WI38 (cell line): Measurements from ENCODE around the gene PRR35.
A peak's percentile ranks its signal among the peaks of the same experiment; 100 is the strongest.

ENCODE experiments used
- H3K4me3 ChIP-seq: 2 replicates; pipeline ENCODE4 v1.5.1; 2011; ENCODE audit warnings: low read depth, mild to moderate bottlenecking, control low read depth, low read length
- TF ChIP-seq, protein P1 (sequence below): IDR thresholded peaks from 2 replicates; pipeline ENCODE4 v1.5.1; 2012; ENCODE audit warnings: low read depth, mild to moderate bottlenecking, control low read depth, low read length

The PRR35 gene

DNA sequence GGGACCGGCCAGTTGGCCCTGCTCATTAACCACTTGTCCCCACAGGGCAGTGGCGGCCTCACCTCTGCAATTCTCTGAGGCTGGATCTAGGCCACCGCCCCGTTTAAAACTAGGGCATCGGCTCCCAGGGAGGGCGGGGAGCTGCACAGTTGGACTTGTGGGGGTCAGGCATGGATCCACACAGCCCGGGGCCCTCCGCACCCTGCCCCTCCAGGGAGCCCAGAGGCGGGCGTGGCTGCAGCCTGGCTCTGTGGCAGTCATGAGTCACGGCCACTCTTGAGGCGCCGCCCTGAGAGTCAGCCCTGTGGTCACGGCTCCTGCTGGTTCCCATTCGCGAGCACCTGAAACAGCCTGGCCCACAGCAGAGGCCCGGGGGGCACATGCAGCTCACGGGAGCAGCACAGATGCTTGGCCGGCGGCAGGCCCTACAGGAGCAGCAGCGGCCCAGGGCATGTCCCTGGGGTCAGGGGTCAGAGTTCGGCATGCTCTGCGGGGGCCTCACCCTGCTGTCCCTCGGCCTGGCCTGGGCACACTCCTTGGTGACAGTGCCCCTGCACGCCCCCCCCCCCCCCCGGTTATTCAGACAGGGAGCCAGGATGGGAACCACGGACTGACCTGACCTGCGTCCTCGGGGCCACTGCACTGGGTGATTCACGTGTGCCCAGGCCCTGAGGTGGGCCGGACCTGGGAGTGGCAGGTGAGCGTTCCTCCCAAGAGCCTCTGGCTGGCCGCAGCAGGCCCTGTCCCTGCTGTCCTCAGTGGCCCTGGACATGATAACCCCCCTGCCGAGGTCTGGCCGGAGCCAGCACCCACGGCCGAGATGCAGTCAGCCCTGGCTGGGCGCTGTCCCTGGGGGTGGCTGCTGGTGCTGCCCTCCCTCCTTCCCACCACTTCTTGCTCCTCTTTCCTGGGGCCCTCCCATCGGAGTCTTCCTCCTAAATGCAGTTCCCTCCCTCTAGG is 24.5 kb upstream of the PRR35 start:
- no peak overlapping the region for H3K4me3 ChIP-seq
- TF ChIP-seq, protein P1, sequence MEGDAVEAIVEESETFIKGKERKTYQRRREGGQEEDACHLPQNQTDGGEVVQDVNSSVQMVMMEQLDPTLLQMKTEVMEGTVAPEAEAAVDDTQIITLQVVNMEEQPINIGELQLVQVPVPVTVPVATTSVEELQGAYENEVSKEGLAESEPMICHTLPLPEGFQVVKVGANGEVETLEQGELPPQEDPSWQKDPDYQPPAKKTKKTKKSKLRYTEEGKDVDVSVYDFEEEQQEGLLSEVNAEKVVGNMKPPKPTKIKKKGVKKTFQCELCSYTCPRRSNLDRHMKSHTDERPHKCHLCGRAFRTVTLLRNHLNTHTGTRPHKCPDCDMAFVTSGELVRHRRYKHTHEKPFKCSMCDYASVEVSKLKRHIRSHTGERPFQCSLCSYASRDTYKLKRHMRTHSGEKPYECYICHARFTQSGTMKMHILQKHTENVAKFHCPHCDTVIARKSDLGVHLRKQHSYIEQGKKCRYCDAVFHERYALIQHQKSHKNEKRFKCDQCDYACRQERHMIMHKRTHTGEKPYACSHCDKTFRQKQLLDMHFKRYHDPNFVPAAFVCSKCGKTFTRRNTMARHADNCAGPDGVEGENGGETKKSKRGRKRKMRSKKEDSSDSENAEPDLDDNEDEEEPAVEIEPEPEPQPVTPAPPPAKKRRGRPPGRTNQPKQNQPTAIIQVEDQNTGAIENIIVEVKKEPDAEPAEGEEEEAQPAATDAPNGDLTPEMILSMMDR: no peak

DNA sequence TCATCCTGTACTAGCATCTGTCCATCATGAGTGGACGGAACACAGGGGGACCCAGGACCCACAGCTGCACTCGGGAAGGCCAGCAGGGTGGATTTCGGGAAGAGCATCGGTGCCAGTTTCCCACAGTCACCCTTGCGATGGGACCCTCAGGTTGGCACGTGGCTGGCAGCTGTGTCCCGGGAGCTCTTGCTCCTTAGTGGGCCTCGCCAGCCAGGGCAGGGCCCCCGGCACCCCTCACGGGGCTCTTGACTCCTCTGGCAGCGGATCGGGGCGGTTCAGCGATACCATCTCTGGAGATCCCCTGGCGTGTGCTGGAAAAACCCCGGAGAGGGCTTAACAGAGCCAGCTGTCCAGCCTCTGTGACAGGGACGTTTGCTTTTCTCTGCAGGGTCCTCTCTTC is 23.4 kb upstream of the PRR35 start:
- H3K4me3 ChIP-seq: no peak overlapping the region
- TF ChIP-seq, protein P1: no peak

DNA sequence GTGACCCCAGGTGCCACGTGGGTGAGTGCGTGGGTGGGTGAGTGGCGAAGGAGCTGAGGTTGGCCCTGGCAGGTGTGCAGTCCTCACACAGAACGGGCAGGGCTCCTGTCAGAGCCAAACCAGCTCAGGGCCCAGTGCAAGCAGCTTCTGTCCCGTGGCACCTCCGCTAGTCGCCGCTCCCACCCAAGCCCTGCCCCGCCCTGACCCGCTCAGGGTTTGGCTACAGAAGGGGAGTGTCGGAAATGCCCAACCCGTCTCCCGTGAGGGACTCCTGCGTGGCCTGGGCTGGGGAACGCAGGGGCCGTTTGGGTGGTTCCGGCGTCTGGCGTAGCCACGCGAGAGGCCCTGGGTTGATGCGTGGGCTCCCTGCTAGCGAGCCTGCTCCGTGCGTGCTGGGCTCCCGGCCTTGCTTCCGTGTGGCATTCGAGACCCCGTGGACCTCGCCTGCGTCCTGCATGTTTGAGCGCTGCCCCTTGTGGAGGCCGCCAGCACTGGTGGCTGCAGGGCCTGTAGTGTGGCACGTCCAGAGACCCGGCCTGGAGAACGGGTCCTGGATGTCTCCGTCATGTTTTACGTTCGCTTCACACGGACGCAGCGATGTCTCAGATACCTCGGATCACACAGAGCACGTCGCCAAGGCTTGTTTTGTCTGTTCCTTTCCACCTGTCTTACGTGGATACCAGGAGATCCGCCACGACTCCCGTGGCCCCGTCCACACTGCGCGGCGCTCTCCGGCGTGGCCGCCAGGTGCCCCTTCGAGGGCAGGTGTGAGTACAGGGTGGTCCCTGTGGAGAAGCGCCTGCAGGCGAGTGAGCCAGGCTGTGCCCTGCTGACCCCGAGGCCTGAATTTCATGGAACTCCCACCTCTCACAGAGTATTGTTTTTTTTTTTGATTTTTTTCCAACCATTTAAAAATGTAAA is 22.5 kb upstream of the PRR35 start:
- no peak overlapping the region for H3K4me3 ChIP-seq
- TF ChIP-seq, protein P1: no peak

DNA sequence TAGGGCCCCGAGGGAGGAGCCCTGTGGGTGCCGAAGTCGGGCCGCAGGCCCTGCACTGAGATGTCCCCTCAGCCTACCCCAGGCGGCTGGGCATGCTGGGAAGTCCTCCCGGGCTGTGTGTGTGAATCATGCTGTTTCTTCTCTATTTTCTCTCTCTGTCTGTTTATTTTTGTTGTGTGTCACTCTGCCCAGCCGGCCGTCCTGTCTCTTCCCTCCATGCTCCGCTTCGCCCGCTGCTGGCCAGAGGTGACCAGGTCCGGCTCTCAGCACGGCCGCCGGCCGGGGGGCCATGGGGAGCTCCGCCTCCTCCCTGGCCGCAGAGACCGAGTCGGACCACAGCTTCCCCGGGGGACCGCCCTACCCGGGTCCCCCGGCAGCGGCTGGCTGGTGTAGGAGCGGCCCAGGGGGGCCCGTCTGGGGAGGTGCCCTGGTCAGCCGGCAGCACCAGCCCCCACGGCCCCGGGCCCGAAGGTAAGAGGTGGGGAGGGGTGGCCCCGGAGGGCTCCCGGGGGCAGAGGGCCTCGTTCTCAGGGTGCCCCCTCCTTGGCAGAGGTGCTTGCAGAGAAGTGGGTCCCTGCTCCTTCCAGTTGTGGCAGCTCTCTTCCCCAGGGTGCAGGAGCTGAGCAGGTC is 20.2 kb upstream of the PRR35 start:
- TF ChIP-seq, protein P1: peak; percentile 27
- H3K4me3 ChIP-seq: peak overlapping the region; percentile 29; the same call in 1 of the 2 replicates

DNA sequence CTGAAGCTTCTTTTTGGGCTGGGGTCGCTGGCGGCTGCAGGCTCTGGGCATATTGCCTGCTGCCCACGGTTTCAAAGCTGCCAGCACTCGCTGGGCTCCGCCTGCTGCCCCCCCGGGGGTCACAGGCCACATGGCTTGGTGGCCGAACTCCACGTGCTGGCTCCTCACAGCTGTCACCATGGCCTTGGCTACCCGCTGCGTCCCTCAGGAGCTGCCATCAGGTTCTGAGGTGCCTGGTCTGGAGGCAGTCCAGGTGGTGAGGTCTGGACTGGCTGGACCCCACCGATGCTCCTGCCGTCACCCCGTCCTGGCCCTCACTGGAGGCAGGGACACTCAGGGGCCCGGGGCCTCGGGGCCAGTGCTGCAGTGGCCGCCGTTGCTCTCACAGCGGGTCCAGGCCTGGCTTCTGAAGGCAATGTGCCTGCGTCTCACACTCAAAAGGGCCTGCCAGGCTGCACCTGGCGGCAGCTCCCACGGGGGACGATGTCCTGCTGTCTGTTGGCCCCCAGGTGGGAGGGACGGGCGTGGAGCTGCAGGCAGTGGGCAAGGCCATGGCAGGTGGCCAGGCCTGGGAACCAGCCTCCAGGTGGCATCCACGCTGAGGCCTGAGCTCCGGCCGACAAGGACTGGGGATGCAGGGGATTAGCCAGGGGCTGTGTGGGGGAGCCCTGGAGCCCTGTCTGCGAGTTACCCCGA is 19.4 kb upstream of the PRR35 start:
- TF ChIP-seq, protein P1: no peak
- no peak overlapping the region for H3K4me3 ChIP-seq

DNA sequence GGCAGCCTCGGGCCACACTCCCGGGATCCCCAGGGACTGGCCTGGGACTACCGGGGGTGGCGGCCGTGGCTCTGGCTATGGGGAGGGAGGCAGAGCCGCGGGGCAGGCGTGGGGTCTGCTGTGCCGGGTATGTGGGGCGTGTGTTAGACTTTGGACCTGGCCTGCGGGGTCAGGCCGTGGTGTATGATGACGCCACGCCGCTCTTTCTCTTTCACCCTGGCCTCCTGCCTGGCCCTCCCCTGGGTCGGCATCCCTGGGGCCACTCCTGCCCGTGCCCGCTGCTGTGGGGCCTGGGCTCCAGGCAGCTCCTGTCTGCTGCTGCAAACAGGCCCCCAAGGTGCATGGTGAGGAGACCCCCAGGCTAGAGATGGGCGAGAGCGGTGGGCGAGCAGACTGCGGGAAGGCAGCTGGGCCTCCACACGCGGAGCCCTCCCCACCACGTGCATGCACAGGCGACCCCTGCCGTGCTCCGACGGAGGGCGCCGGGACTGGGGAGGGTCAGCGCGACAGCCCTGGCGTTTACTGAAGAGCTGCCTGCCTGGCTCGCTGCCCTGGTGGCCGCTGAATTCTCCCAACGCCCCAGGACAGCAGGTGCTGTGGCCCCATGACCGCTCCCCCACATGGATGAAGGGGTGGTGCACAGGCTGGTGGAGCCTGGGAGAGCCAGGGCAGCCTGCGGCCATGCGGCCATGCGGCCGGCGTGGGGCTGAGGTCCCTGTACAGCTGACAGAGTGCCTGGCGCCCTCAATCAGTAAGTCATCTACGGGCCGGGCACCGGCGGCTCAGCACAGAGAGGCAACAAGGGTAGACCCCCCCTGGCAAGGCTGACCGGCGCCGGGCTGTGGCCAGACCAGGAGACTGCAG is 16.7 kb upstream of the PRR35 start:
- H3K4me3 ChIP-seq: no peak overlapping the region
- TF ChIP-seq, protein P1: no peak
